GM21447 (cell line): ENCODE data around the gene TIMM17A.
A peak's percentile ranks its signal among the peaks of the same experiment; 100 is the strongest.

Source experiments
- ATAC-seq: cut with Tn5 transposase; IDR thresholded peaks from one replicate; pipeline ENCODE4 v1.9.1; 2021; ENCODE audit not compliant: unreplicated experiment

Gene TIMM17A

DNA sequence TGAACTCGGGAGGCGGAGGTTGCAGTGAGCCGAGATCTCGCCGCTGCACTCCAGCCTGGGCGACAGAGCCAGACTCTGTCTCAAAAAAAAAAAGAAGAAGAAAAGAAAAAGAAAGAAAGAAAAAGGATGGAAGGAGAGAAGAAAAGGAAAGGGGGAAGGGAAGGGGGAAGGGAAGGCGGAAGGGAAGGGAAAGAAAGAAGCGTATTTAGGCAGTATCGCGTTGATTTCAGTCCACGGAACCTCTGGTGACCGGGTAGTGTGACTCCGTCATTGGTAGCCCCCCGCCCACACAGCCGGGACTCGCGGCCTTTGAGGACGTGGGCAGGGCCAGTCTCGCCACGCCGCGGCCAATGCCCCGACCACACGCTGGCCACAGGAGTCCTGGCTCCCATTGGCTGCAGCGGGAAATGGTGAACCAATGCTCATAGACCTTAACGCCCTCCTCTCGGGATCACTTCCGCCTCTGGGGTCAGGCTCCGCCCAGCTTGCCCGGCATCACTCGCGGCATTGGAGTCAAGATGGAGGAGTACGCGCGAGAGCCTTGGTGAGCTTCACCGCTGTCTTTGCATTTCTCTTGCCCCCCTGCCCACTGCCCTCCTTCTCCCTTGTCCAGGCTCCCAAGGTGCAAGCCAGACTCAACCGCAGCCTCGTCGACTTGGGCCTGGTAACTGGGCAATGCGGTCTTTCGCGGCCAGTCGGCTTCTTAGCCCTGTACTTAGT is at the start of gene TIMM17A:
Gene TIMM17A (plus strand): TSS at position 495 of the 720 bp plus-strand sequence. CDS start 24 bp downstream, at position 519.
- ATAC-seq, result peak; percentile 100

DNA sequence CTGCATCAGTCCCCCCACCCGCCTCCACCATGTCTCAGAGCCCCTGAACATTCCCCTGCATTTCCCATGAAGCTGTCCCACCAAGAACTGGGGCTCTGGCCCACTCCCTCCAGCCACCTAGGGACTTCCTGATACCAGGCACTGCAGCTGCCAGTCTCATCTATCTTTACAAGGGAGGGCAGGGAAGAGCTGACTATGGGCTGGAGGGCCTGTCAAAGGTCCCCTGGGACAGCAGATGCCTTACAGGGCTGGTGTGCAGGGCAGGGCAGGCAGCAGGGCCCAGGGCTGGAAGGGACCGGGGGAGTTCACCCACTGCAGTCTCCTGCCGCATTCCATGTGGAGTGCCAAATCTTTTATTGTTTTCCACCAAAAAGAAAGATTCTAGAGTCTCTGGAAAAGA is 49.0 kb upstream of the TIMM17A start:
- no peak for ATAC-seq

DNA sequence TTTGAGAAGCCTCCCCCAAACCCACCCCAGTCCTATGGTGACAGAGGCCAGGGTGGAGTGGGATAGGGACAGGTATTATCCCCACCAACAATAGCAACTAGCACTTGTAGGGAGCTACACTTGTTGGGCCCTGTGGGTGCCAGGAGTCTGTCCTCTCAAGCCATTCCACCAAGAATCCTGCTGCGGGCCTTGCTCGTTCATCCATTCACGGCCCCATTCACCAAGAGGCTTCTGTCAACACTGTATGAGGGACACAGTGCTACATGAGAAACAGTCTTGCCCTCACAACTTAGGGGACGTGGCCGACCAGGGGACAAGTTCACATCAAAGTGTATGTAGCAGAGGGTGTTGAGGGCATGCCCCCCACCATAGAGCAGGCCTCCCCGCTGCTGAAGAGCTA is 47.7 kb upstream of the TIMM17A start:
- no peak for ATAC-seq

DNA sequence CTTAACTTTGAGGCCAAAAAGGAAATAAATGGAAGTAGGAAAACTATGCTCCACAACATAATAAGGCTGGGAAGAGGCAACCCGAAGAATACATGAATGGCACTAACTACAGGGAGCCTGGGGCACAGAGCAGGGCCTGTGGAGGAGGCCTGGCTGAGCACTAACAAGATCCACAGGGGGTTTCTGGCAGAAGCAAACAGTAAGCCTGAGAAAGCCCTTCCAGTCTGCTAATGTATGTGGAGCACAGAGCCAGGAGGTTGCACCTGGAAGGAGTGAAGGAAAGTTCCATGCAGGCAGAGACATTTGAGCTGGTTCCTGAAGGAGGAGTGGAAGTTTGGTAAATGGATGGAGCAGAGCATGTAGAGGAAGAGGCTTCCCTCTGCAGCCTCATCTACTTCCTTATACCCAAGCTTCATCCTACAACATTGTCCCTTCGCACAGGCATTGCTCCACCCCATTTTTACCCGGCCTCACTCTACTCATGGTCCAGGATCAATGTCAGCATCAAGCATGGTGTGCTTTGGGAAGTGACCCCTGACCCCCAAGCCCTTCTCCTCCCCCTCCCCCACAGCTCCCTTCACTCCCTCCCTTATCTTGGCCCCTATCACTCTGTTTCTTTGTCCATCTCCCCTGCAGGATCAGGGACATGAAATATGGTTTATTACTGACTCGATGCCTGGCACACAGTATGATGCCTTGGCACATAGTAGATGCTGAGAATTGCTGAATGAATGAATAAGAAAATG is 43.3 kb upstream of the TIMM17A start:
- no peak for ATAC-seq

DNA sequence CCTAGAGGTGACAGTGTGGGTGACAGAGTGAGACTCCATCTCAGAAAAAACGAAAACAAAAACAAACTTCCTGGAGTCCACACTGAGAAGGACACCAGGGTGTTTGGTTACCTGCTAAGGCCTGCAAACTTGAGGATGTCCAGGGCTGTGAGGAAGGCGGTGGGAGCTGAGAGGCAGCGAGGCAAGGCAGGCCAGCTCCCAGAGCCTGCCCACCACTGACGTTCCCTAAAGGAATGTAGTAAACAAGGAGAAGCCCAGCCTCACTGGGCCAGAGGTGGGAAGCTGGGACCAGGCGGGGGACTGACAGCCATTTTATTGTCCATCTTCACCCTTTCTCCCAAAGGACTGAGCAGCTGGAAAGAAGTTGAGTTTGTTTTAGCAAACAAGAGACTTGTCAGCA is 42.5 kb upstream of the TIMM17A start:
- no peak for ATAC-seq

DNA sequence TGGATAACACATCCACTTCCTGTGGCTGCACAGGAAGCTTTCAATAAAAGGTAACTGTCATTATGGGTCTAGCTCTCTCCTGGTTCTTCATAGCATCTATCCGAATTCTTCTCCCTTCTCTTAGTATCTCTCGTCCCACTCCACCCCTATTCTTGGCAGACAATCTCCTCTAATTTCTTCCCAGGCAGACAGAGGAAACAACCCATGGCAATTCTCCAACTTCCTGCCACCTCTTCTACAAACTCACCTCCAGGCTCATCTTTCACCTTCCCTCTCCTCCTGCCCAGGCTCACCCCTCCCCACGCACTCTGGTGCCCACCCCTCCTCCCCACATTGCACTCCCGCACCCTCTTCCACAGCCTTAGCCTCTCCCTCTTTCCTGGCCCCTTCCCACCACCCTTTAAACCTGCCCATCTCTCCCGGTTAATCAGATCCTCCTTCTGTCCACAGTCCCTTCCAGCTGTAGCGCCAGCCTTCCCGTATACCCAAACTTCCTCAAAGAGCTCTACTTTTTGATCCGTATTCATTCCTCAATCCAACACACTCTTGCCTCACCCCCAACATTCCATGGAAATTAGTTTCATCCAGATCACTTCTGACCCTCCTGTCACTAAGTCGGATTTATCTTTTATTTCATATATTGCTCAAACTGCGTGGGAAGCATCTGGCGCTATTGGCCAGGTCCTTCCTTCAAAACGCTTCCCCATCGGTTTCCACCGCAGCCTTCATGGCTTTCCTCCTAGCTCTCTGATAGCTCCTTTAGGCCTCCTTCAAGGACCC is 40.7 kb upstream of the TIMM17A start:
- ATAC-seq, result no peak

DNA sequence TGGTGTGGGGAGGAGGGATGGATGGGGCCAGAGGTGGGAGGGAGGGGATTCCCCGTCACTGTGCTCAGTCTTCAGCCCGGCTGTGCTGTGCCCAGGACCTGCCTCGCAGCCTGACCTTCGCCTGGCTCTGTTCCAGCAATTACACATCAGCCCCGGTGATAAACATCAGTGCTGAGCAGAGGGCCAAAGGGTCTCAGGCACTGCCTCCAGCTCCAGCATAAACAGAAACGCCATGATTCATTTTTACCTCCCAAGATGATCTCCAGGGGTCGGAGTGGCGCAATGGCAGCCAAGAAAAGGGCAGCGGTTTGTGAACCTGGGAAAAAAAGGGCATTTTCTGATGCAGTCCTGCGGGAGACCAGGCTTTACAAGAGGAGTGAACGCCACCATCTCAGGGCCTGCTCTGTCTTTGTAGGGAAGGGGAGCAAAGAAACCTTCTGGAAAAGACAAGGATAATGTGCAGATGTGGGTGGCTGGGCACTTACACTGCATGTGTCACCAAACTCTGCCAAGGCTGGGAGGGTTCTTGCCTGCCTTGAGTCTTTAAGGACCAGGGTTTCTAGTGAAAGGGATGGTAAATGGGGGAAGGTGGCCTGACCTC is 38.6 kb upstream of the TIMM17A start:
- ATAC-seq, result no peak

DNA sequence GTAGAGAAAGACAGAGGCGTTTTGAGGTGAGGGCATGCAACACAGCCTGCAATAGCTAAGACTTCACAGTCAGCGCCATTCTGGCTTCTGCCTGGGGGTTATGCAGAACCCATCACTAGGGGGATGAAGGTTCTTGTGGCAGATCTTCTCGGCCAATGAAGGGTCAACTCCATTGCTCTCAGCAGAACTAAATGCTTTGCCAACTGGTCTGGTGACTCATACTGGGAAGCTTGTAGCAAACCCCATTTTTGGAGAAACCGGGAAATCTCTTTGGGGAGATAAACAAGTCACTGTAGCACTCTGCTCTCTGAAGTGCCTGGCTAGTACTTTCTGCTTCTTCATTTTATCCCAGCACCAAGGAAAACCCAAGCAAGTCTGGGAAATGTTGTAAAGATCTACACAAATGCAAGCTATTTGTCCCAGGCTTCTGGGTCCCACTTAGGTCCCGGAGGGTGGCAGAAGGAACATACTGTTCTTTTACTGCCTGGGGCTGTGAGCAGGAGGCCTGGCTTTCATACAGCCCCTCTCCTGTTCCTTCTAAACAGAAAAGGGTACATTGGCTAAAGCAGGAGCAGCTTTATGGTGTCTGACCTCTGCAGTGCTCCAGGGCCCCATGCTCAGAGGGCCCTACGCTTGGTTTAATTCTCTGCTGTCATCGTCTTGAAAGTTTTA is 37.8 kb upstream of the TIMM17A start:
- ATAC-seq, result no peak

DNA sequence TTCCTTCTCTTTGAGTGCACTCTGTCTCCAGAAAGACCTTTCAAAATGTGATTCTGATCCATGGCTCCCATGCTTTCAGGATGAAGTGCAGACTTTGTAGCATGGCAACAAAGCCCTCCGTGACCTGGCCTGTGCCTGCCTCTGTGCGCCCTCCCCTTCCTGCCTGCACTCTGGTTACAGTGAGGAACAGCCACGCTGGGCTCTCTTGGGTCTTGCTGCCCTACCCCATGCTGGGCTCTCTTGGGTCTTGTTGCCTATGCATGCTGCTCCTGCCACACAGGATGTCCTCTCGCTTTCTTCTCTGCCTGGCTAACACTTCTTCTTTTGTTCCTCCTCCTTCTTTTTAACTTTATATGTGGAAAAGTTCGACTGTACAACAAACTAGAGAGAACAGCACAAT is 37.0 kb upstream of the TIMM17A start:
- ATAC-seq, result no peak

DNA sequence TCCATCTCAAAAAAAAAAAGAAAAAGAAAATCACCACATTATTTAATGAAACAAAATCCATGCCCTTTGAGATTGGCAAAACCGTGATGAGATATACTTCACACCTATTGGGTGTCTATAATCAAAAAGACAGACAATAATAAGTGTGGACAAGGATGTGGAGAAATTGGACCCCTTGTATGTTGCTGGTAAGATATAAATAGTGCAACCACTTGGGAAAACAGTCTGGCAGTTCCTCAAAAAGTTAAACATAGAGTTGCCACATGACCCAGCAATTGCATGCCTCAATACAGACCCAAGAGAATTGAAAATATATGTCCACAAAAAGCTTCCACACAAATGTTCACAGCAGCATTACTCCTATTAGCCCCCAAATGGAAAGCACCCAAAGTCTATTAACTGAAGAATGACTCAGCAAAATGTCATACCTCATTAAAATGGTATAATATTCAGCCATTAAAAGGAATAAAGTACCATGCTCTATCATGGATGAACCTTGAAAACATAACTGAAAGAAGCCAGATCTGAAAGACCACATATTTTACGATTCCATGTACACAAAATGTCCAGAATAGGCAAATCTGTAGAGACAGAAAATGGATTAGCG is 33.2 kb upstream of the TIMM17A start:
- ATAC-seq, result no peak

DNA sequence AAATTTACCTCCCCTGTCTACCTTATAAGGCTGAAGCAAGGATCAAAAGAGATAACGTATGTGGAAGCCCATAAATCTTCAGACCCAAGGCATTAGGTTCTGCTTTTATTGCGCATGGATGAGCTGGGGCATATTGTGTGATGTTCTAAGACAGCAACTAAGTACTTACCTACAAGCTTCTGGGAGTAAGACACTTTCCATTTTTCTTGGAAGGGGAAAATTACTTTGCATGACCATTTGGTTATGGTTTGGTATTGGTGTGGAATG is 30.1 kb upstream of the TIMM17A start:
- no peak for ATAC-seq

DNA sequence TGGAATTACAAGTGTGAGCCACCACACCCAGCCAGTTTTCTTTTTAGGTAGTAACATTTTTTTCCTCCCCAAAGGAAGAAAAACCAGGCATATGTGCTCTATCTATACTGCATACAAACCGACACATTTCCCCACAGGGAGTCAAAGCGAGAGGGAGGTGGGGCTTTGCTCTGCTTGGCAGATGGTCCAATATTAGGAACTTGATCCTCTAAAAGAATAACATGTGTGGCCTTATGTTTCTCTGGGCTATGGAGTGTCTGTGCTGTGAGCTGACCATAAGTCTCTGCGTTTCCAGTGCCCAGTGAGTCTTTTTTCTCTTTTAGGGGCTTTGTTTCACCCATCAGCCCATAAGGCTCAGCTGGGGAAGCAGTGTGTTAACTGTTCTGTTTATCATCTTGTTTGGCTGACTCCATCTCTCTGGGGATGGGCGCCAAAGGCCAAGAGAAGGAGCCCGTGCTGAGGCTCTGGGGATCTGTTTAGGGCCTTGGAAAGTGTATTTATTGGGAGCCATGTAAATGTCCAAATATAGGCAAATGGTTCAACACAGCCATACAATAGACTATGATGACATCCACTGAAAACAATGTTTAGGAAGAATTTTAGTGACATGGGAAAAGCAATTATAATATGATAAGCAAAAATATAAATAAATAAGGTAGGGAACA is 29.2 kb upstream of the TIMM17A start:
- ATAC-seq, result no peak

DNA sequence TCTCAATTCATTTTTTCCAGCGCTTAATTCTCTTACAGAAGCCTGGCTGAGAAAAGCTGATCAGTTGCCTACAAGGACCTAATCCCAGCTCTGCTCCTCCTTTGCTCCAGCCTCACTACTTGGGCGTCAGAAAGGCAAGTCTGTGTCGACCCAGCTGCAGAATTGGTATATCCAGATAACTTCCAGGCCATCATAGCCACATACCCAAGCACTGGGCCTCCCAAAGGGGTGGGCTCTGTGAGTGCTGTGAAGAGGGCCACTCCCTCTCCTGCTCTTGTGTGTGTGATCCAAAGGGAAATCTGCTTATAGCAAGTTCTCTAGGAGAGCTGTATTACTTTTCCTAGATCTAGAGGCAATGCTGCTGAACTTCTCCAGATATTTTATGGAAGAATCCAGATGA is 27.0 kb upstream of the TIMM17A start:
- no peak for ATAC-seq

DNA sequence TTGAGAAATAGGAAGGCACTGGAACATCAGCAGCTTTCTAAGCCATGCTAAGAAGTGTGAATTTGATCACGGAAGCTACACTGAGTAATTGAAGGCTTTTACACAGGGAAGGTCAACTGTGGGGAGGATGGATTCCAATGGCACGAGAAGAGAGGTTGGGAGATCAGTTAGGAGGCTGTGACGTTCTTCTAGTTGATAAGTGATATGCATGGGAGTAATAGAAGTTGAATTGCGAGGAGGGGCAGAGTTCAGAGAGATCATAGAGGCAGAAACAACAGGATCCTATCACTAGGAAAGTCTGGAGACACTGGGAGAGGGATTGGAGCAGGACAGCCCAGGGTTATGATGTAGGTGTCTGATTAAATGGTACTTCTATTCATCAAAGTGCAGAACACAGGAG is 25.2 kb upstream of the TIMM17A start:
- ATAC-seq, result no peak

DNA sequence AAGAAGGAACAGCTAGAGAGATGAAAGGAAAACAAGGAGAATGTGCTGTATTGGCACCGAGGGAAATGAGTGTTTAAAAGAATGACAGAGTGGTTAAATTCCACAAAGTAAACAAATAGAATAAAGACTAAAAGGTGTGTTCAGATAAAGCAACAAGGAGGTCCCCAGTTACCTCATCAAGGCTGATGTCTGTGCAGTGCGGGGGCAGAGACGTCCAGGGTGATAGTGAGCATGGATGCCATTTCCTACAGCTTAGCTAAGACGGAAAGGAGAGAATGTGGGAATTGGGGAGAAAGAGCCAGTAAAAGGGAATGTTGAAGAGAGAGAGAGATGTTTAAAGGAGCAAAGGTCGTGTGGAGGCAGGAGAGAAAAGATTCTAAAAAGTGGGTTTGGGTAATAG is 24.5 kb upstream of the TIMM17A start:
- no peak for ATAC-seq

DNA sequence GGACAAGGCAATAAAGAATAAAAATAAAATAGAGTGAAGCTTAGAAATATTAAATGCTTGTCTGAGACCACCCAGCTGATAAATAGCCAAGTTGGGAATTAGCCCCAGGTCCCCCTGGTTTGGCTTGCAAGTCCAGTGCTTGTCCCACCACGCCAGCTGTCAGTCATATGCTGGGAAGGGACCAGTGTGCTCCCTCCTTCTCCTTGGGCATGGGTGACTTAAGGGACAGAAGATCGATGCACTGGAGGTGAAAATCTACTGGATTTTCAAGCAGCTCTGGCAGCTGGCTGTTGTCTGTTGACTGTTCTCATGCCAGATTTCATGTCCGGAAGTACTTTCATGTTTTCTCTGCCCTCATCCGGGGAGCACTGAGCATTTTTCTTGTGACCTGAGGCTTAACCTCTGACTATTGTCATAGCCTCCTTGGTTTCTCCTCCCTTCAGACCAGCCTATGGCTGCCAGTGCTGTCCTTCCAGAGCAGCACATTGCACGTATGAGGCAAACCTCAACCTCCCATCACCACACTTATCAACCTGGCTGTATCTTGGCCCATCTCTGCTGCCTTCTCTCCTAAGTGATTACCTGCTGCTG is 21.4 kb upstream of the TIMM17A start:
- ATAC-seq, result no peak

DNA sequence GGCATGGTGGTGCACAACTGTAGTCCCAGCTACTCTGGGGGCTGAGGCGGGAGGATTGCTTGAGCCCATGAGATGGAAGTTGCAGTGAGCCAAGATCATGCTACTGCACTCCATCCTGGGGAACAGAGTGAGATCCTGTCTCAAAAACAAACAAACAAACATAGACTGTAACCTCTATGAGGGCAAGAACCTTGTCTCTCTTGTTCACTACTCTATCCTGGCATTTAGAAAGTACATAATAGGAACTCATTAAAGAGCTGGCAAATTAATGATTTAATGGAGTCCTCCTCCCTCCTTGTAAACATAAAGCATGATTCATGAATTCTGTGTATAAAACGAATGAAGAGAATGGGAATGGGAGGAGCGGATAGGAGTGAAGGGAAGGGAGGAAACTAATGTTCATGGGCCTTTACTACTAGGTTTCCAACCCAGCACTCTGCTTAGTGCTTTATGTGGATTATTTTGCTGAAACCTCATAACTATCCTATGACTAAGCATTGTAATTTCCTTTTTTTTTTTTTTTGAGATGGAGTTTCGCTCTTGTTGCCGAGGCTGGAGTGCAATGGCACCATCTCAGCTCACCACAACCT is 17.6 kb upstream of the TIMM17A start:
- ATAC-seq, result no peak

DNA sequence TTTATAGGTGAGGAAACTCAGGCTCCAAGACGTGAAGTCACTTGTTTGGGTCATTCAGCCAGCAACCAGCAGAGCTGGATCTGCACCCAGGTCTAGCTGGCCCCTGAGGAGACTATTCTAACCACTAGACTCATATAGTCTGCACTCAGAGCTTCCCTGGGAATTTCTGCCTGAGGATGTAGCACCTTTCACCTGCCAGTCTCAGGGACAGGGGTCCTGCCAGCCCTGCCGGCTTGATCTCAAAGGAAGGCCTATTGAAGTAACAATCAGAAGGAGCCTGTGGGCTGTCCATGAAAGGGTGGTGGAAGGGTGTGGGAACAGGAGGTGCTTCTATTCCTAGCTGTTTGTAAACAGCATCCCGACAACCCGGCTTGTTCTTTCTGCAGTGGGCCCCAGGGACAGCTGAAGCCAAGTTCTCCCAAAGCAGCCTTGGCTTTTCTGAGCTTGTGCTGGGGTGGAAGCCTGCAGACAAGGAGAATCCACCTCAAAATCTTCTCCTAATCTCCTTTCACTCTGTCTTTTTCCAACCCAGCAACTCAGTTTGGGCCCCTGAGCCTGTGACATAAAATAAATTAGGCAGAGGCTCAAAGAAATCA is 16.8 kb upstream of the TIMM17A start:
- ATAC-seq, result no peak

DNA sequence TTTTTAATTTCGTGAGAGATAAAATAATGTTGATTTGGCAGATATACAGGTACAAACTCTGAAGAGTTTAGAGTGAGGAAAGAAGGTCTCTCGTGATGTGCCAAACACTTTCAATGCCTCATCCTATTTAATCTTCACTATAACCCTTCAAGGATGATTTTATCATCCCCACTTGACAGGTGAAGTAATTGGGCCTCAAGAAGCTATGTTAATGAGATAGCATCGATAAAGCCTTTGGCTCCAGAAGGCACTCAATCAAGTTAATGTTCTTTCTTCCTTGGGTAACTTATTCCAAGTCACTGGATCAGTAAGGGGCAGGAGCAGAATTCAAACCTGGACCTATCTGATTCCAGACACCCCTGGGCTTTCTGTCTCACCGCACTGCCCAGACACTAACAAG is 16.2 kb upstream of the TIMM17A start:
- ATAC-seq, result no peak
